ENCODE data around the gene DACT2. TPM values are rescaled to one million over a fixed set of nuclear protein-coding genes. Genes with fewer than 3 reads are reported as not detected.
A peak's percentile ranks its signal among the peaks of the same experiment; 100 is the strongest.

The DACT2 gene
- total RNA-seq, 1 donor: not detected

GRCh38 chr6:168364793-168365421, 45.3 kb upstream of the DACT2 start:
- no peak overlapping the region for H3K4me3 ChIP-seq (ENCODE audit: insufficient read depth, low read length)
- H3K9me3 ChIP-seq (ENCODE audit: low read depth, low read length): no peaks in the 10 kb centered on the region
- no peak overlapping the region for H2AFZ ChIP-seq (ENCODE audit: low read length)
- H3K4me1 ChIP-seq (ENCODE audit: insufficient read depth, low read length): no peaks in the 10 kb centered on the region
- no peak overlapping the region for H3K27ac ChIP-seq (ENCODE audit: low read depth, low read length)
- H3K4me2 ChIP-seq (ENCODE audit: insufficient read depth, low read length): no peak overlapping the region
- H4K20me1 ChIP-seq (ENCODE audit: insufficient read depth, low read length): no peaks in the 10 kb centered on the region
- TF ChIP-seq CTCF (IDR thresholded peaks at IDR 0.05; ENCODE audit: extremely low read depth, low read depth, low read length): no peak
- no peaks in the 10 kb centered on the region for H3K36me3 ChIP-seq (ENCODE audit: insufficient read depth, low read length)
- H3K79me2 ChIP-seq (ENCODE audit: insufficient read depth, low read length): no peaks in the 10 kb centered on the region
- H3K27me3 ChIP-seq (ENCODE audit: insufficient read depth, low read length): no peaks in the 10 kb centered on the region
- DNase-seq (ENCODE audit: insufficient read length, low spot score, missing footprints): peak; percentile 29

GRCh38 chr6:168363811-168364792, 44.5 kb upstream of the DACT2 start:
- DNase-seq (ENCODE audit: insufficient read length, low spot score, missing footprints): peak; percentile 44
- Histone ChIP-seq H4K20me1 (ENCODE audit: insufficient read depth, low read length) (no peaks in the 10 kb centered on the region), H2AFZ (ENCODE audit: low read length) (no peak overlapping the region), H3K4me3 (ENCODE audit: insufficient read depth, low read length) (no peak overlapping the region), H3K4me2 (ENCODE audit: insufficient read depth, low read length) (no peak overlapping the region), H3K36me3 (ENCODE audit: insufficient read depth, low read length) (no peaks in the 10 kb centered on the region), H3K9me3 (ENCODE audit: low read depth, low read length) (no peaks in the 10 kb centered on the region), H3K27me3 (ENCODE audit: insufficient read depth, low read length) (no peaks in the 10 kb centered on the region), H3K4me1 (ENCODE audit: insufficient read depth, low read length) (no peaks in the 10 kb centered on the region), H3K27ac (ENCODE audit: low read depth, low read length) (no peak overlapping the region), H3K79me2 (ENCODE audit: insufficient read depth, low read length) (no peaks in the 10 kb centered on the region)
- no peak for TF ChIP-seq CTCF (IDR thresholded peaks at IDR 0.05; ENCODE audit: extremely low read depth, low read depth, low read length)

GRCh38 chr6:168363302-168363701, 43.7 kb upstream of the DACT2 start:
- H2AFZ ChIP-seq (ENCODE audit: low read length): no peak overlapping the region
- no peak overlapping the region for H3K4me2 ChIP-seq (ENCODE audit: insufficient read depth, low read length)
- H3K4me1 ChIP-seq (ENCODE audit: insufficient read depth, low read length): no peaks in the 10 kb centered on the region
- no peaks in the 10 kb centered on the region for H3K9me3 ChIP-seq (ENCODE audit: low read depth, low read length)
- peak; percentile 39 for DNase-seq (ENCODE audit: insufficient read length, low spot score, missing footprints)
- H4K20me1 ChIP-seq (ENCODE audit: insufficient read depth, low read length): no peaks in the 10 kb centered on the region
- H3K27me3 ChIP-seq (ENCODE audit: insufficient read depth, low read length): no peaks in the 10 kb centered on the region
- H3K27ac ChIP-seq (ENCODE audit: low read depth, low read length): no peak overlapping the region
- TF ChIP-seq CTCF (IDR thresholded peaks at IDR 0.05; ENCODE audit: extremely low read depth, low read depth, low read length): no peak
- H3K79me2 ChIP-seq (ENCODE audit: insufficient read depth, low read length): no peaks in the 10 kb centered on the region
- no peaks in the 10 kb centered on the region for H3K36me3 ChIP-seq (ENCODE audit: insufficient read depth, low read length)
- no peak overlapping the region for H3K4me3 ChIP-seq (ENCODE audit: insufficient read depth, low read length)

Measured in osteoblast (primary cell).